ENCODE data around the gene UBA3.

Gene UBA3

DNA sequence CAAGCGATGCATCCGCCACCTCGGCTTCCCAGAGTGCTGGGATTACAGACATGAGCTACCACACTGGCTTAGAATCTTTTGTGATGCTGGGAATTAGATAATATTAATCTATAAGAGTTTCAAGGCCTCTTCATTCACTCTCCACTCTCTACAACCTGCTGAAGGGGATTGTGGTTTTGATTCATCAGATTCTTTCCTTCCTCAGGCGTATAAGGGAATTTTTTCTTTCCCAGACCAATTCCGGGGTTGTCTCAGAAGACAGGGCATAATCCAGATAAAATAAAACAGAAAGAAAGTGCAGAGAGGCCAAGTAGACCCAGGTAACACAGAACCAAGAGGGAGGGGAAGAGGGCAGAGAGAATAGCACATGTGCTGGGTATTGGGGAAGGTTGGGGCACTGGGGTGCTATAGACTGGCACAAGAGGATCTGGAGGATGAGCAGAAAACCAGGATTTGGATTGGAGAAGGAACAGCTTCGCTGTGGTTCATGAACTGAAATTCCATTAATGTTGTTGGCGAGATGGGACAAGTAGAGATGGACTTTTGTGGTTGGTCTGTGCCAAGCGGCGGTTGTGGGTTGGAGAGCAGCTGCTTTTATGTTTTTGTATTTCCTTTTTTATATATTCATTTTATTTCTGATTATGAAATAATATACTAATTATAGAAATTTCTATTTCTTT lies 17.4 kb upstream of the UBA3 start:
- no peak for DNase-seq (ENCODE audit: low spot score)

DNA sequence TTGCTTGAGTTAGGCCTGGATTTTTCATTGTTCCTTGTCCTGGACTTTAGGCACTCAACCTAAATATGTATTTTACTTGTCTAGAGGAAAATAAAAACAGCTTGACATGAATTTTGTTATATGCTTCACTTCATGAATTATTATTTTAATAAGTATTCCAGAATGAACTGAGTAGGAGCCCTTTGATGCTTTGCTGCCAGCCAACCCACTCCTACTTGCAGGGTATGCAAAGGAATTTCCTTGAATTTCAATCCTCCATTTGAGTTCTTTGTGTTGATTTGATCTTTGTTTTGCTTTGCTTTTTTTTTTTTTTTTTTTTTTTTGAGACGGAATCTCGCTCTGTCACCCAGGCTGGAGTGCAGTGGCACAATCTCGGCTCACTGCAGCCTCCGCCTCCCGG lies 16.1 kb upstream of the UBA3 start:
- no peak for DNase-seq (ENCODE audit: low spot score)

DNA sequence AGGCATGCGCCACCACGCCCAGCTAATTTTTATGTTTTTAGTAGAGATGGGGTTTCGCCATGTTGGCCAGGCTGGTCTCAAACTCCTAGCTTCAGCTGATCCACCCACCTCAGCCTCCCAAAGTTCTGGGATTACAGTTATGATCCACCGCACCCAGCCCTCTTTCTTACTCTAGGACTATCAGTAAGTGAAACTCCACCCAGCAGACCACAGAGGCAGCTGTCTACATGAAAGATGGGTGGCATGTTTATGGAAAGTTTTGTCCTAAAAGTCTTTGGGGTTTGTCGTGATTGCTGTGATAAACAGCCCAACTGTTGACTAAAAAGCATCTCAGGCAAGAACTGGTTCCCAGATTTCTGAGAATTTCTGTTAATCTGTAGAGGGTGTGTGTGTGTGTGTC lies 15.5 kb upstream of the UBA3 start:
- peak; percentile 27 for DNase-seq (ENCODE audit: low spot score)

DNA sequence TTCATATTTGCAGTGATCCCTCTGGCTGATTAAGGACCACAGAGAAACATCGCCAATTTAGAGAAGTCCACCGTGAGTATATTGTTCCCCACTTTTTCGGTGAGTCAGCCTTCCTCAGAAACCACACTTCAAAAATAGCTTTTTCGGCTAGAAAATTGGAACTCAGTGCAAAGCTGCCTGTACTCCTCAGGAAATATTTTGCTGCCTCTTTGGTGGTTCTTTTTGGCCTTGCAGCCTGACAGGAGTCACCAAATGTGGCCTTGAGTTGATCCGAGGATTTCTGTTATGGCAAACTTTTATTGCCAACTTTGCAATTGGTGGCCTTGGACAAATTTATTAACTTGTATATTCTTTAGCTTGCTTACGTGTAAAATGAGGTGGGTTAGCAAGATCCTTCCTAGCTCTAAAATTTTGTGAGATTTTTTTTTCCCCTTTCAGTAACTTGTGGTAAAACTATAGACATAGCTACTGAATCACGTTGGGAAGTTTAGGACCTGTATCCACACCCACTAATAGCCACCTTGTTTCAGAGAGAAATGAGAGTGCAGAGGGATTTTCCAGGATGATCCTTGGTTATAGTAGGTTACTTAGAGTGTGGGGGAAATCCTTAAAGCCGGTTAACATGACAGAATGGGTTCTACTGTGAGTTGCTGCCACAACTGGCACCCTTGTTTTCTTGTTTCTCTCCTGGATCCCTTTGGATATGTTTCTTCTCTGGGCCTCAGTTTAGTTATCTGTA lies 14.5 kb upstream of the UBA3 start:
- peak; percentile 14 for DNase-seq (ENCODE audit: low spot score)

DNA sequence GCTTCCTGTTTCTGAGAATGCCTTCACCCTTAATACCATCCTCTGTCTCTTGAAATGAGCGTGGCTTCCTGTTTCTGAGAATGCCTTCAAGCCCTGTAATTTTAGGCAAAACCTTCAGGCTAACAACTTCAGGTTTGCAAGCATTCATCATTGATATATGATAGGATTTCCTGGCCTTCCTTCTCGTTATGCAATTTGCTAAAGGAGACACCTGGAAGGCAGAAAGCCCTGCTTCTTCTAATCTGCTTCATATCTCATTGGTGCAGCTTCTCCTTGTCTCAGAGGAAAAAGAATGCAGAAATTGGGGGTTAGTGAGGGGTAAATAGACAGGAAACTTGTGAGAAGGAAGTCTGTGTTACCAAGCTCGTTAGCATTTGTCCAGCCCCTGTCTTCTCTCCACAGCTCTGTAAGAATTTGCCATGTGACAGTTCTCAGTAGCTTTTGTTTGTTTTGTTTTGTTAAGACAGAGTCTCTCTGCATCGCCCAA lies 11.9 kb upstream of the UBA3 start:
- no peak for DNase-seq (ENCODE audit: low spot score)

DNA sequence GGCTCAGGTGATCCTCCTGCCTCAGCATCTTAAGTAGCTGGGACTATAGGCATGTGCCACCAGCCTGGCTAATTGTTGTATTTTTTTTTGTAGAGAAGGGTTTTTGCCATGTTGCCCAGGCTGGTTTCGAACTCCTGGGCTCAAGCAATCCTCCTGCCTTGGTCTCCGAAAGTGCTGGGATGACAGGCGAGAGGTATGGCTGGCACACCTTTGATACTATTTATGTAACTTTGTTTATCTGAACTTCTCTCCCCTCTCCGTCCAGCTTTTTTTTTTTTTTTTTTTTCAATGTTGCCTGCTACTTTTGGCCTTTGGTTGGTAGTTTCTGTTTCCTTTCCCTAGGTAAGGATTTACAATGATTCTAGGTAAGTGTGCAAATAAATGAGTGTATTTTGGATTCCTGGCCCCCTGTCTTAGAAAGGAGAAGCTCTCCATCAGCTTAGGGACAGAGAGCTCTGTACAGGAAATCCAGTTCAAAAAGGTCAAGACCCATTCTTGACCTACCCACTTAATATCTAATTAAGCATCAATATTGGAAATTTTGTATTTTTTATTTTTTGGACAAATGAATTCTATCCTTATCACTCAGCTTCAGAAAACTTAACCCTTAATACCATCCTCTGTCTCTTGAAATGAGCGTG lies 11.3 kb upstream of the UBA3 start:
- DNase-seq (ENCODE audit: low spot score), result no peak

DNA sequence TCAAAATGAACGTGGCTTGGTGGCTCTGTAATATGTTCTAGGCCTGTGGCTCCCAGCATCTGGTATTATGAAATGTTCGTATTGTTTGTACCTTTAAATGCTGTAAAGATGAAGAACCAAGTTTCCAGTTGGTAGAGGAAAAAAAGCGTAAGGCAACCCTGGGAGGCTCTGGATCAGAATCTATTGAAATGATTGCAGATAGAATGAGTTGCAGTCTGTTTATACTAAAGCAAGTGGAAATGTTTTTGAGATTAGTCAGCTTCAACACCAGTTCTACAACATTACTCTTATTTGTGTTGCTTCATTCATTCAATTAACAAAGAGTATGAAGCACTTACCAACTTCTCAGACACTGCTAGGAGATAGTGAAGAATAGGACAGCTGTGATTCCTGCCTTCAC lies 9.9 kb upstream of the UBA3 start:
- no peak for DNase-seq (ENCODE audit: low spot score)

DNA sequence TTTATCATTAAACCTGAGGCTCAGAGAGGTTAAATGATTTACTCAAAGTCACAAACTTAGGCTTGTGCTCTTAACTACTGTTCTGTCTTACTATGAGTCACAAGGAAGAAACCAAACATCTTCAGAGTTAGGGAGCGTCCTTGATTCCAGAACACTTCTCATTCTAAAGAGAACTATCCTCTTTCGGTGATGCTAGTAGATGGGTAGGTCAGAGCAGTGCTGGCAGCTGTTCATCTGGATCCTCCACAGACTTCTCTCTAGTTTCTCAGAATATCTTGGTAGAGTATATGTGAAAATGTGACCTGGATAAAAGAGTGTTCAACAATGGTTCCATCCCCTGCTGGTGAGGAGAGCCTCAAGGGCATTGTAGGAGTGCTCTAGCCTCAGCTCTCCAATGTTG lies 7.9 kb upstream of the UBA3 start:
- DNase-seq (ENCODE audit: low spot score), result peak; percentile 17

DNA sequence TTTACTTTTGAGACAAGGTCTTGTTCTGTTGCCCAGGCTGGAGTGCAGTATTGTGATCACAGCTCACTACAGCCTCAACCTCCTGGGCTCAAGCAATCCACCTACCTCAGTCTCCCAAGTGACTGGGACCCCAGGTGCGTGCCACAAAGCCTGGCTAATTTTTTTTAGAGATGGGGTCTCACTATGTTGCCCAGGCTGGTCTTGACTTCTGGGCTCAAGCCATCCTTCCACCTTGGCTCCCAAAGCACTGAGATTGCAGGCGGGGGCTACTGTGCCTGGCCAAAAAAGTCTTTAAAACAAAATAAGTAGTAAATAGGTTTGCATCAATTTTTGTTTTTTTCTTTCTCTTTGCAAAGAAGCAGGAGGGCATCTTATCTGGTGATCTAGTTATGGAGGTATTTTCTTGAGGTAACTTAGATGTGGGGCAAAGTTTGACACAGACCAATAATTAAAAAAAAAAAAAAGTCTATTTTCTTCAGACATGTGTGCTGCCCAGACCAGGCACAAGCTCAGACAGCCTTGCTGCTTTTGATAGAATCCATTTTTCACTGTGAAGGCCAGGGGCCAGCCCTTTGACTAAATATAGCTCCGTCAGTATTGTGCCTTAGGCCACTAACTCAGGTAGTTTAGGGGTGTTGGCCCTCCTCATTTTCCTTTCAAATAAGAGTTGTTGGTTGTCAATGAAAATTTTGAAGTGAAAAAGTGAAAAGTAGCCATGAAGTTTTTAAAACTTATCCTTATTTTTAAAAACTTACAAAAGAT lies 7.0 kb upstream of the UBA3 start:
- DNase-seq (ENCODE audit: low spot score), result no peak

DNA sequence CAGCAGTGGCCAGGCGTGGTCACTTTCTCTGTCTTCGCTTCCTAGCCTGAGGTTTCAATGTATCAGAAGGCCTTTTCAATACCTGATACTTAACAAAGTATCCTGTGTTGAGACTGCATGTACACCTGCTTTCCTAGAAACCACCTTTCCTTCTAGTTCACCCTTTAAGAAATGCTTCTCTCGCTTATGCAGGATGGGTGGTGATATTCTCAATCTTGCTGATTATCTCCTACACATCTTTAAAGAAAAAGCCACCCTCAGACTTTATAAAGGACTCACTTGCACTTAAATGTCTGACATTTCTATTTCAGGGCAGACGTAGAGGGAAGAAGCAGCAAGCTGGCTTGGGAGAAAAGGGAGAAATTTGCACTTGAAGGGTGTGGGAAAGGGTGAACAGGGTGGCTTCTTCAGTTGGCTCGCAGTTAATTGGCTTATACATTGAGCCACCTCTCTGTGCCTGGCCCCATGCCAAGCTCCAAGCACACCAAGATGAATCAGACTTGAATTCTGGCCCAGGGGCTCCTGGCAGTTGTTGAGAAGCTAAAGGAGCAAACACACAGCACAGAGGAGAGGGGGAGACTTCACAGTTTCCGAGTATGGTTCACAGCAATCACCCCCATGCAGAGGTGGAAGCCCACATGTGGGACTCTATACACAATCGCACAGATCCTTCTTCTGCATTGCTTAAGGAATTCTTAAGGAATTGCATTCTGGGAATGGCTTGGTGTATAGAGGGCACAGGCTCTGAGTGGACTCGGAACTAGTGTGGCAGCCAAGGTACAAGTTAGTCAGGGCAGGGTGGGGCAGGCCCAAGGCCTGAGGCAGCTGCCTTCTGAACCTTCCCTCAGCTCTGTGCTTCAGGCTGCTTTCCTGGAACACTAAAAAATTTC lies 5.9 kb upstream of the UBA3 start:
- peak; percentile 91 for DNase-seq (ENCODE audit: low spot score)

DNA sequence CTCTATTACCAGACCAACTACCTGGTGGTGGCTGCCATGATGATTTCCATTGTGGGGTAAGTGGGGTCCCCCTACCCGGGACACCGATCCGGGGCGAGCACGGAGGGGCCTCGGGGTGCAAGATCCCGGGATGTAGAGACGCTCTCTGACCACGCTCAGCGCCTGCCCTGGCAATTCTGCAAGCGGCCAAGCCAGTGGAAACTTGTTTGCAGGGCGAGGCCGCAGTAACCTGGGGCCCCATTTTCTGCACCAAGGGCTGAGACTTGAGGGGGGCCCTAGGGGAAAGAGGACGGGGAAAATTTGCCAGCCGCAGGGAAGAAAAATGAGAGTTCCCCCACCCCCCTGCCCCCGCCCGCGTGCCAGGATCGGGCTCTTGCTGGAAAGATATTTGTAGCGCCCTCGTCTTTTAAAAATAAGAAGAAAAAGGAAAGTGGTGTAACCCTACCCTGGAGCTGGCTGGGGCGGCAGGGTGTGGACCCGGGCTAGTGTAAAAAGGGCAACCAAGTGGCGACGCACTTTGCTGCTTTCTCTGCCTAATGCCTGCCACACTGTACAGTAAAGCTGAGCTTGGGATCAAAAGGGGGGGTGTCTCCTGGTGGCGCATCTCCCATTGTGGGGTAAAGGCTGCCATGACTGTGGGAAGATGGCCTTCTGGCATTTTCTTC lies 5.1 kb upstream of the UBA3 start:
- peak; percentile 65 for DNase-seq (ENCODE audit: low spot score)

DNA sequence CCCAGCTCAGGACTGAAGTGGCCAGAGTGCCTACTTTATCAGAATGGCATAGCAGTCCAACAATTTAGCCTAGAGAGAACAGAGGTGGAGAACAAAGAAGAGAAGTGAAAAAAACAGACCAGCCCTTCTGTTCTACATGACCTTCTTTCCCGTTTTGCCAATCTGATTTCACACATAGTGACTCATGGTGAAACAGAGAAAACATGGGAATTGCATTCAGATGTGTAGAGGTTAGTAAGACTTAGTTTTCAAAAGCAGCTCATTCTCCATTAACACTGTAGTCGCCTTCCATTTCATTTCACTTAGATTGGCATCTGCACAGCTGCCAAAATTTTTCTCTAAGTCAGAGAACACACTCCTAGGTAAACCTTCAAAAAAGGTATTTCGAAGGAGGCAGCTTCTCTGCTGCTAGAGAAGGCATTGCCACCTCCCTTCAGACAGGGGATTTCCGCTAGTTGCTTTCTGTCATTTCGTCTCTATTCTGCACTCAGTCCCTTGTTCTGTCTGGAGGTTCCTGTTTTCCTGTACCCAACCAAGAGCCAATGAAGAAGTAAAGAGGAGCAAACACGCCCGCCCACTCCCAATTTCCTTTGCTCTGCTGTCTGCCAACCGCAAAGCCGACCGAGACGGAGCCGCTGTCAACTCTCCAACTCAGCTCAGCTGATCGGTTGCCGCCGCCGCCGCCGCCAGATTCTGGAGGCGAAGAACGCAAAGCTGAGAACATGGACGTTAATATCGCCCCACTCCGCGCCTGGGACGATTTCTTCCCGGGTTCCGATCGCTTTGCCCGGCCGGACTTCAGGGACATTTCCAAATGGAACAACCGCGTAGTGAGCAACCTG lies 4.4 kb upstream of the UBA3 start, which contains the start of gene ARL6IP5:
Gene ARL6IP5, plus strand, starts transcription at position 612 of the 842 bp plus-strand sequence. Its CDS starts 111 bp downstream, at position 723.
- peak; percentile 85 for DNase-seq (ENCODE audit: low spot score)

DNA sequence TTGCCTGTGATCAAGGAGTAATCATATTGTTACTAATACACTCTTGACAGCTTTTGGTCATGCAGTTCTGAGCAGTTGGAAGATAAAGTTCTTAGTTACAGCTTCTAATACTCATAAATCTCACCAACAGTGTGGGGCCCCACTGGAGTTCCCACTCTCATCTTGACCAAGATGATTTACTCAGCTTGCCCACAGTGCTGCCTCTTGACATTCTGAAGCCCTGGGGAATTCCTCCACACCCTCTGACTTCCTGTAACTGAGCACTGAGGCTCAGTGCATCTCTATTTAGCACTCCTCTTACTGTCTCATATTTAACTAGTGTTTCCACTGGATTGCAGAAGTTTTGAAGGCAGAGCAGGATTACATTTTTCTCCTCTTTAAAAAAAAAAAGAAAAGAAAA lies 2.6 kb upstream of the UBA3 start:
- DNase-seq (ENCODE audit: low spot score), result peak; percentile 50

DNA sequence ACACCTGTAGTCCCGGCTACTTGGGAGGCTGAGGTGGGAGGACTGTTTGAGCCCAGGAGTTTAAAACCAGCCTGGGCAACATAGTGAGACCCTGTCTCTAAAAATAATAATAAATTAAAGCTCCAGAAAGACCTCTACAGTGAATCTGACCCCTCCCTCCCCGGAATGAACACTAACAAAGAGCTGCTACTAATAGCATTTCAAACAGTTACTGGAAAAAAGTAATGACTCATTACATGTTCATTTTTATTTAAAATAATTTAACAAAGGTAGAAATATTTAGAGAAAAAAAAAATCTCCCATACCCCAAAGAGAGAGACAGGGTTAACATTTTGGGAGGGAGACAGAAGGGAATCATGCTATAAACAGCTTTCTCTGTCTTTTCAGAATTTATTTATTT lies 2.2 kb upstream of the UBA3 start:
- DNase-seq (ENCODE audit: low spot score), result no peak

DNA sequence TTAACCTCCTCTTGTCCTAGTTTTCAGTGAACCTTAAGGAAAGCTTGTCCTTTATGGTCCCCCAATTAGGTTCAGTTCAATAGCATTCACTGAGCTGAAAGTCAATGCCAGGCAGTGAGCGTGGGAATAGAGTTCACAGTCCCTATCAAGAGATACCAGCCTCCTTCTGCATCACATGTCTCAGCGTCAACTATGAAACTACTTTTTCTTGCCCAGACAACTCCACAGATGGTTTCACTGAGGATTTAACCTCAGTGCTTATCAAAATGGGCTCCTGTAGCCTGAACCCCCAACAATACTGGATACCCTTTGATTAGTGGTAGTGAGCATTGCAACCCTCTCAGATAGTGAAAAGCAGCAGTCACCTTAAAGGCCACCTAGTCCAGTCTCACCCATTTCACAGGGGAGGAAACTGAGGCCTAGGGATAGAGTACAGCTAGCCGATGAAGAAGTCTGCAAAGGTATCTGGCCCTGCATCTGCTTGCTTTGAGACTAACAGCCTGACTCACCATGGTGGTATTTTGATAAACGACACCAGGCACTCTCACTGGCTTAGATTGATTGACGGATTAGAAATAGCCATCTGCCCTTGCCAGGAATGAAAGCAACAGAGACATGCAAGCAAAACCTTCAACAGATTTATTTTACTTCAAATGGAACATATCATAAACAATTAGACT lies 1.6 kb upstream of the UBA3 start:
- peak; percentile 76 for DNase-seq (ENCODE audit: low spot score)

DNA sequence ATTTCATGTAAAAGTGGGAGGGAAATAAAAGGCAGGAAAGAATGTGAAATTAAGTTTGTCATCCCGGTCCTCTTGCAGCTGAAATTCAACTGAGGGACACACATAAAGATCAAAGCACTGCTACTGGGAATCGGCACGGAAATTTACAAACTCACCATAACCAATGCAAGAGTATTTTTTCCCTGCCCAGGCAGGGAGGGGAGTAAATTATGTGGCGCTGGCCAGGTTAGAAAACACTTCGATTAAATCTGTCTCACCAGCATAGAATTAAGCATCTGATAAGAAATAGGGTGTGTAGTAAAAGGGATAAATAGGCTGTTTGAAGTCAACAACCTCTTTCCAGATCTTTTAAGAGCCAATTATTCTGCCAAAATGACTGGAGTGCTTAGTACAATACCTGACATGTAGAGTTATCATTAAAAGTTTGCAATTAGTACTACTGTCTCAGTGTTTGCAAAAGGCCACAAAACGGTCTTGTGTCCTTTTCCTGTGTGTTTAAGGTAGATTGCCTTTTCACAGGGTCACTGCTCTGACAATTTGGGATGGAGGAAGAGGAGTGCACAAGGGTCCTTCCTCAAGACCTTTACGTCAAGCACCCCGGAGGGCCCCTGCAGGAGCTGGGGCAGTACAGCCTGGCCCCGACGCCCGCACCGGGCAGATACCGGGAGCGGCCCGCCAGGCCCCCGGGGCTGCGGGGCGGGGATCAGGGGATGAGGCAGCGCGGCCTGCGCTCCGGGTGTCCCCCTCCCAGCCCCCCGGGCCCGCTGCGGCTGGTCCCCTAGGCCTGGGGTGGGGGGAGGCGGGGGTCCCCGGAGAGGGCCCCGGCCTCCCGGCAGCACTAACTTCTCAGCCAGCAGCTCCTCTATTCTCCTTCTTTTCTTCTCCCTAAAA lies 651 bp downstream of the UBA3 start:
- peak; percentile 58 for DNase-seq (ENCODE audit: low spot score)

DNA sequence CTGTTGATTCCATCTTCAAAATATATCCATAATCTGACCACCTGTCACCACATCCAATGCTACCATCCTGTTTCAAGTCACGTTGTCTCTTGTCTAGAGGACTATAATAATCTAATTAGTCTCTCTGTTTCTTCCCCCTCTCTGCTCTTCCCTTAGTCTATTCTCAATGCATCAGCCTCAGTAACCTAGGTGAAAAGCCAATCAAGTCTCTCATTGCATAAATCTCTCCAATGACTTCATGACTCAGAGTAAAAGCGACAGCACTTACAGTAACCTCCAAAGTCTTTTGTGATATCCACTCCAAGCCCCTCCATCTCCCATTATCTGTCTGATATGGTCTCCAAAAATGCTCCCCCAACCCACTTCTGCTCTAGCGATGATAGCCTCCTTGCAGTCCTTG lies 7.2 kb downstream of the UBA3 start:
- DNase-seq (ENCODE audit: low spot score), result no peak

DNA sequence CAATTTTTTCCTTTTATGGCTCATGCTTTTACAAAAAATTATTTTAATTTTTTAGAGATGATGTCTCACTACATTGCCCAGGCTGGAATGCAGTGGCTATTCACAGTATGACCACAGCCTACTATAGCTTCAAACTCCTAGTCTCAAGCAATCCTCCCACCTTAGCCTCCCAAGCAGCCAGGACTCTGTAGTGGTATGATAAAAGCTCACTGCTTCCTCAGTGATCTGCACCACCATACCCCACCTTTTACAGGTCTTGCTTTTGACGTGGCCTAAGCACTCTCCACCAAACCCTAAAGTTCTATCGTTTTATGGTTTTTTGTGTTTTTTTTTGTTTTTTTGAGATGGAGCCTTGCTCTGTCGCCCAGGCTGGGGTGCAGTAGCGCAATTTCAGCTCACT lies 14.0 kb downstream of the UBA3 start:
- no peak for DNase-seq (ENCODE audit: low spot score)

Data from hematopoietic multipotent progenitor cell treated with erythropoietin and hydrocortisone succinate and interleukin-3 and kit ligand, for 17 days (in vitro differentiated cells).